HepG2 (cell line): ENCODE measurements around the gene ACSL1. TPM values are rescaled to one million over a fixed set of nuclear protein-coding genes. Genes with fewer than 3 reads are reported as not detected.

Source experiments
- DRAP1 ChIP-seq: IDR thresholded peaks from 2 replicates; pipeline ENCODE4 v1.6.1; 2016; ENCODE audit warnings: missing genetic modification reagents, missing compliant biosample characterization
- FLYWCH1 ChIP-seq: sonication (generic); formaldehyde crosslinking; IDR thresholded peaks from 2 replicates; pipeline ENCODE4 v1.8.1; 2023; ENCODE audit warnings: mild to moderate bottlenecking, missing genetic modification reagents
- NR1H2 ChIP-seq: sonication (generic); formaldehyde crosslinking; IDR thresholded peaks from 2 replicates; pipeline ENCODE4 v1.8.1; 2022; ENCODE audit warnings: low read depth, missing genetic modification reagents, borderline replicate concordance
- PAX8 ChIP-seq: sonication (generic); formaldehyde crosslinking; IDR thresholded peaks from 2 replicates; pipeline ENCODE4 v1.8.0; 2022; ENCODE audit warnings: mild to moderate bottlenecking, missing genetic modification reagents, borderline replicate concordance
- RBM39 ChIP-seq: fragments of 200-400 bp; formaldehyde crosslinking; IDR thresholded peaks from one replicate; pipeline ENCODE4 v1.6.1; 2018; ENCODE audit warnings: antibody characterized with exemption, mild to moderate bottlenecking, low read depth, low read length; ENCODE audit not compliant: poor library complexity, severe bottlenecking
- THAP9 ChIP-seq: sonication (generic); formaldehyde crosslinking; IDR thresholded peaks from 2 replicates; pipeline ENCODE4; 2020; ENCODE audit warnings: missing genetic modification reagents, mild to moderate bottlenecking, borderline replicate concordance
- ZFP62 ChIP-seq: sonication (generic); formaldehyde crosslinking; IDR thresholded peaks from 2 replicates; pipeline ENCODE4 v1.4.0; 2020; ENCODE audit warnings: missing genetic modification reagents
- ZNF234 ChIP-seq: sonication (generic); formaldehyde crosslinking; conservative IDR thresholded peaks from 2 replicates; pipeline ENCODE4 v1.5.1; 2020; ENCODE audit warnings: mild to moderate bottlenecking, missing genetic modification reagents
- ZNF564 ChIP-seq: sonication (generic); formaldehyde crosslinking; IDR thresholded peaks from 2 replicates; pipeline ENCODE4 v1.8.1; 2023; ENCODE audit warnings: mild to moderate bottlenecking, missing genetic modification reagents
- ZNF770 ChIP-seq: sonication (generic); formaldehyde crosslinking; IDR thresholded peaks from 2 replicates; pipeline ENCODE4 v1.5.0; 2020; ENCODE audit warnings: mild to moderate bottlenecking, missing genetic modification reagents
- polyA plus RNA-seq, 8 experiments: library from polyadenylated mRNA; depleted of rRNA in 3 of 8; stranded (reverse) in 7 of 8; unstranded in 1 of 8; fragments of >200 nt; fragmentation: Illumina TruSeq in 4 of 8; extraction: Trizol in 4 of 8; gene quantifications; 2 replicates each; pipeline versions ENCODE4 v1.2.1 to v1.2.3, GENCODE V29; 2011 to 2016; ENCODE audit warnings: low read depth in 4 of 8, missing spikeins in 1 of 8, mixed read lengths in 1 of 8; ENCODE audit not compliant: insufficient read depth in 1 of 8
- total RNA-seq, 5 experiments: library from RNA; depleted of rRNA; stranded (reverse); fragments of >200 nt; fragmentation: Illumina TruSeq; extraction: Trizol; gene quantifications; 2 replicates each; pipeline ENCODE4 v1.2.3, GENCODE V29; 2016; ENCODE audit warnings: low read depth in 1 of 5
- TF ChIP-seq, protein P1 (sequence below): sonication (generic); formaldehyde crosslinking; IDR thresholded peaks from 2 replicates; pipeline ENCODE4 v1.5.0; 2020; ENCODE audit warnings: mild to moderate bottlenecking, missing genetic modification reagents
- TF ChIP-seq, protein P2 (sequence below): IDR thresholded peaks from 2 replicates; pipeline ENCODE4 v1.4.0; 2020; ENCODE audit warnings: mild to moderate bottlenecking, missing genetic modification reagents
- TF ChIP-seq, protein P3 (sequence below): sonication (generic); formaldehyde crosslinking; IDR thresholded peaks from 2 replicates; pipeline ENCODE4 v1.8.0; 2022; ENCODE audit warnings: mild to moderate bottlenecking, missing genetic modification reagents, borderline replicate concordance

Gene ACSL1
- total and polyA plus RNA-seq, 2 of the 13 experiments (the other 11 are each of a cell fraction or from before 2014, with no cell fraction given), result 10.0 to 29.8 TPM

DNA sequence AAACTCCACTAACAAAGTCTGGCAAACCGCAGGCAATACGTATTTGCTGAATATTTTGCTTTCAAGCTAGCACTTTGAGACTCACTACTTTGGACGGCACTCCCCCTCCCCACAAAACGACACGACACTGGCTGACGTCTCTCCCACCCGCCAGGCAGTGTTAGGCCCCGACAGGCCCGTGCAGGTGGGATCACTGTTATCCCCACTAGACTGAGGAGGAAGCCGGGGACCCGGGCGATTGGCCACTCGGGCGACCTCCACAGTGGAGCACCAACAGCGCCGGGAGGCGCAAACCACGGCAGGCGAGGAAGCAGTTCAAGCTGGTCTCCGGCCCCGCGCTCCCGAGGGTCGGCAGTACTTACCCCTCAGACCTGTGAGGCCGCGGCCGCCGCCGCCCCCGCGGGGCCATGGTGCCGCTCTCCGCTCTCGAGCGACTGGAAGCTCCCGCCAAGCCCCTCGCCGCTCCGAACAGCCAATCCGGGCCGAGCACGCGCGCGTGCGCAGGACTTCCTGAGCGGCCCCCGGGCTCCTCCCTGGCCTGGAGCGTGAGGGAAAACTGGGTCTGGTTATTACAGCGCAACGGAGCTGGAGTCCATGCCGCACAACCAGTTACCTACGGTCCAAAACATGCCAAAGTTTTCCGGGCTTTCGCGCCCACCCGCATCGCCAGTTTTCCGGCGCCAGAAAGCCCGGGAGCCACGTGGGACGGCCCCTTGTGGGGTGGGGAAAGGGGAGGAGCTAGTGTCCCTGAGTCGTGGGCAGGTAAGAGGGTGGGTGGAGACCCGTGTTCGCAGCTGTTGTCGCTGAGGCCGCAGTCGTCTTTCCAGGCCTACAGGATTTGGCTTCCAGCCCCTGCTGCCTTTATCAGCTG, 91.9 kb downstream of the ACSL1 start, which contains the start of gene CENPU (continued):
- TF ChIP-seq, protein P1, sequence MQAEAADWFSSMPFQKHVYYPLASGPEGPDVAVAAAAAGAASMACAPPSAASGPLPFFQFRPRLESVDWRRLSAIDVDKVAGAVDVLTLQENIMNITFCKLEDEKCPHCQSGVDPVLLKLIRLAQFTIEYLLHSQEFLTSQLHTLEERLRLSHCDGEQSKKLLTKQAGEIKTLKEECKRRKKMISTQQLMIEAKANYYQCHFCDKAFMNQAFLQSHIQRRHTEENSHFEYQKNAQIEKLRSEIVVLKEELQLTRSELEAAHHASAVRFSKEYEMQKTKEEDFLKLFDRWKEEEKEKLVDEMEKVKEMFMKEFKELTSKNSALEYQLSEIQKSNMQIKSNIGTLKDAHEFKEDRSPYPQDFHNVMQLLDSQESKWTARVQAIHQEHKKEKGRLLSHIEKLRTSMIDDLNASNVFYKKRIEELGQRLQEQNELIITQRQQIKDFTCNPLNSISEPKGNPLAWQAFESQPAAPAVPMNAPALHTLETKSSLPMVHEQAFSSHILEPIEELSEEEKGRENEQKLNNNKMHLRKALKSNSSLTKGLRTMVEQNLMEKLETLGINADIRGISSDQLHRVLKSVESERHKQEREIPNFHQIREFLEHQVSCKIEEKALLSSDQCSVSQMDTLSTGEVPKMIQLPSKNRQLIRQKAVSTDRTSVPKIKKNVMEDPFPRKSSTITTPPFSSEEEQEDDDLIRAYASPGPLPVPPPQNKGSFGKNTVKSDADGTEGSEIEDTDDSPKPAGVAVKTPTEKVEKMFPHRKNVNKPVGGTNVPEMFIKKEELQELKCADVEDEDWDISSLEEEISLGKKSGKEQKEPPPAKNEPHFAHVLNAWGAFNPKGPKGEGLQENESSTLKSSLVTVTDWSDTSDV, result no peak
- TF ChIP-seq FLYWCH1 (CRISPR knock-in tag) (0 out of 2 replicates have a peak, but pooled peaks have one; percentile 30), ZFP62 (CRISPR knock-in tag) (no peak), THAP9 (CRISPR knock-in tag) (peak; percentile 86; the same call in 1 of the 2 replicates), NR1H2 (CRISPR knock-in tag) (no peak; the same call in 1 of the 2 replicates), ZNF564 (peak; percentile 59), DRAP1 (CRISPR knock-in tag) (peak; percentile 85), RBM39 (peak; percentile 97), ZNF234 (CRISPR knock-in tag) (peak; percentile 98), PAX8 (CRISPR knock-in tag) (no peak), ZNF770 (CRISPR knock-in tag) (peak; percentile 83)
- TF ChIP-seq, protein P2, sequence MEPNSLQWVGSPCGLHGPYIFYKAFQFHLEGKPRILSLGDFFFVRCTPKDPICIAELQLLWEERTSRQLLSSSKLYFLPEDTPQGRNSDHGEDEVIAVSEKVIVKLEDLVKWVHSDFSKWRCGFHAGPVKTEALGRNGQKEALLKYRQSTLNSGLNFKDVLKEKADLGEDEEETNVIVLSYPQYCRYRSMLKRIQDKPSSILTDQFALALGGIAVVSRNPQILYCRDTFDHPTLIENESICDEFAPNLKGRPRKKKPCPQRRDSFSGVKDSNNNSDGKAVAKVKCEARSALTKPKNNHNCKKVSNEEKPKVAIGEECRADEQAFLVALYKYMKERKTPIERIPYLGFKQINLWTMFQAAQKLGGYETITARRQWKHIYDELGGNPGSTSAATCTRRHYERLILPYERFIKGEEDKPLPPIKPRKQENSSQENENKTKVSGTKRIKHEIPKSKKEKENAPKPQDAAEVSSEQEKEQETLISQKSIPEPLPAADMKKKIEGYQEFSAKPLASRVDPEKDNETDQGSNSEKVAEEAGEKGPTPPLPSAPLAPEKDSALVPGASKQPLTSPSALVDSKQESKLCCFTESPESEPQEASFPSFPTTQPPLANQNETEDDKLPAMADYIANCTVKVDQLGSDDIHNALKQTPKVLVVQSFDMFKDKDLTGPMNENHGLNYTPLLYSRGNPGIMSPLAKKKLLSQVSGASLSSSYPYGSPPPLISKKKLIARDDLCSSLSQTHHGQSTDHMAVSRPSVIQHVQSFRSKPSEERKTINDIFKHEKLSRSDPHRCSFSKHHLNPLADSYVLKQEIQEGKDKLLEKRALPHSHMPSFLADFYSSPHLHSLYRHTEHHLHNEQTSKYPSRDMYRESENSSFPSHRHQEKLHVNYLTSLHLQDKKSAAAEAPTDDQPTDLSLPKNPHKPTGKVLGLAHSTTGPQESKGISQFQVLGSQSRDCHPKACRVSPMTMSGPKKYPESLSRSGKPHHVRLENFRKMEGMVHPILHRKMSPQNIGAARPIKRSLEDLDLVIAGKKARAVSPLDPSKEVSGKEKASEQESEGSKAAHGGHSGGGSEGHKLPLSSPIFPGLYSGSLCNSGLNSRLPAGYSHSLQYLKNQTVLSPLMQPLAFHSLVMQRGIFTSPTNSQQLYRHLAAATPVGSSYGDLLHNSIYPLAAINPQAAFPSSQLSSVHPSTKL, result peak; percentile 89
- TF ChIP-seq, protein P3, sequence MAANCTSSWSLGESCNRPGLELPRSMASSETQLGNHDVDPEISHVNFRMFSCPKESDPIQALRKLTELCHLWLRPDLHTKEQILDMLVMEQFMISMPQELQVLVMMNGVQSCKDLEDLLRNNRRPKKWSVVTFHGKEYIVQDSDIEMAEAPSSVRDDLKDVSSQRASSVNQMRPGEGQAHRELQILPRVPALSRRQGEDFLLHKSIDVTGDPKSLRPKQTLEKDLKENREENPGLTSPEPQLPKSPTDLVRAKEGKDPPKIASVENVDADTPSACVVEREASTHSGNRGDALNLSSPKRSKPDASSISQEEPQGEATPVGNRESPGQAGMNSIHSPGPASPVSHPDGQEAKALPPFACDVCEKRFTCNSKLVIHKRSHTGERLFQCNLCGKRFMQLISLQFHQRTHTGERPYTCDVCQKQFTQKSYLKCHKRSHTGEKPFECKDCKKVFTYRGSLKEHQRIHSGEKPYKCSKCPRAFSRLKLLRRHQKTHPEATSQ, result peak; percentile 89; the same call in 1 of the 2 replicates
